Mucosa of gallbladder (tissue), 1 donor: Measurements from ENCODE around the gene ITPR3. TPM values are rescaled to one million over a fixed set of nuclear protein-coding genes. Genes with fewer than 3 reads are reported as not detected.
"Not testable (repeated sequence)": the region's sequence is repeated elsewhere in the genome, so short reads cannot be mapped to it uniquely, and the experiment has no call there.

Source experiments
- DNase-seq: peaks from one replicate; pipeline ENCODE4 v3.0.0-alpha.2; 2020; ENCODE audit warnings: low spot score
- total RNA-seq: library from RNA; stranded (reverse); gene quantifications from one replicate; pipeline ENCODE4 v1.2.1, GENCODE V29; 2021
- donor health status: DM: no; HTN: no; CAD: no.

The ITPR3 gene
- total RNA-seq, 1 donor from 2014 or later: 104 TPM

- no peak for DNase-seq
Observed at GRCh38 chr6:33613795-33614168, 7.3 kb upstream of the ITPR3 start.

- no peak for DNase-seq
Observed at GRCh38 chr6:33616113-33616512, 5.0 kb upstream of the ITPR3 start.

- DNase-seq: no peak
Observed at GRCh38 chr6:33616913-33617312, 4.2 kb upstream of the ITPR3 start.

- no peak for DNase-seq
Observed at GRCh38 chr6:33619166-33619840, 1.8 kb upstream of the ITPR3 start.

- DNase-seq: peak; percentile 50
Observed at GRCh38 chr6:33620158-33620855, 815 bp upstream of the ITPR3 start.

- DNase-seq: no peak
Observed at GRCh38 chr6:33621711-33622388, 728 bp downstream of the ITPR3 start.

- DNase-seq: no peak
Observed at GRCh38 chr6:33622456-33623431, 1.6 kb downstream of the ITPR3 start.

GRCh38 chr6:33623895-33624381, 2.8 kb downstream of the ITPR3 start:
- no peak for DNase-seq

- DNase-seq: no peak
Observed at GRCh38 chr6:33624856-33625255, 3.7 kb downstream of the ITPR3 start.

GRCh38 chr6:33627876-33628275, 6.8 kb downstream of the ITPR3 start:
- no peak for DNase-seq

GRCh38 chr6:33628401-33628964, 7.4 kb downstream of the ITPR3 start:
- DNase-seq: no peak

GRCh38 chr6:33630014-33630413, 8.9 kb downstream of the ITPR3 start:
- DNase-seq: no peak

GRCh38 chr6:33631521-33631920, 10.4 kb downstream of the ITPR3 start:
- DNase-seq: not testable (repeated sequence)

GRCh38 chr6:33631971-33632557, 10.9 kb downstream of the ITPR3 start:
- no peak for DNase-seq

GRCh38 chr6:33632558-33633039, 11.5 kb downstream of the ITPR3 start:
- no peak for DNase-seq

- no peak for DNase-seq
Observed at GRCh38 chr6:33633084-33633461, 12.0 kb downstream of the ITPR3 start.

- peak; percentile 76 for DNase-seq
Observed at GRCh38 chr6:33633462-33634158, 12.5 kb downstream of the ITPR3 start.

- DNase-seq: no peak
Observed at GRCh38 chr6:33634161-33634727, 13.1 kb downstream of the ITPR3 start.

- no peak for DNase-seq
Observed at GRCh38 chr6:33634946-33635345, 13.8 kb downstream of the ITPR3 start.

GRCh38 chr6:33636655-33637054, 15.5 kb downstream of the ITPR3 start:
- DNase-seq: no peak
